Endothelial cell of umbilical vein (primary cell): ENCODE measurements around the gene MAFB.

ENCODE experiments used
- CTCF ChIP-seq, 2 donors: IDR thresholded peaks; 1 replicate in 1 of 2; 2 replicates in 1 of 2; pipeline ENCODE4 v1.5.1; 2011; ENCODE audit warnings: low read length in 2 of 2, mild to moderate bottlenecking in 2 of 2, moderate library complexity in 2 of 2, control low read depth in 1 of 2, inconsistent platforms in 1 of 2, low read depth in 1 of 2; ENCODE audit not compliant: insufficient read depth in 1 of 2; ENCODE audit errors: extremely low read depth in 1 of 2
- EZH2 ChIP-seq: IDR thresholded peaks from 2 replicates; pipeline ENCODE4 v1.6.1; 2012; ENCODE audit warnings: borderline replicate concordance, low read depth, mild to moderate bottlenecking, moderate library complexity, low read length, inconsistent platforms; ENCODE audit not compliant: severe bottlenecking
- JUN ChIP-seq: IDR thresholded peaks from 2 replicates; pipeline ENCODE4 v1.6.1; 2011; ENCODE audit warnings: borderline replicate concordance, low read depth; ENCODE audit not compliant: insufficient read length, insufficient read depth
- POLR2A ChIP-seq: IDR thresholded peaks from 2 replicates; pipeline ENCODE4 v1.6.1; 2012; ENCODE audit warnings: low read depth, mild to moderate bottlenecking, control low read depth, low read length
- POLR2AphosphoS5 ChIP-seq: IDR thresholded peaks from 2 replicates; pipeline ENCODE4 v1.6.1; 2012; ENCODE audit warnings: low read depth, mild to moderate bottlenecking, control low read depth, low read length, moderate library complexity; ENCODE audit not compliant: insufficient read depth

GRCh38 chr20:40687384-40688128 lies 1.5 kb downstream of the MAFB start:
- TF ChIP-seq JUN (no peak), CTCF (IDR thresholded peaks at IDR 0.05; ENCODE audit: extremely low read depth in 1 of 2, insufficient read depth in 1 of 2, low read depth in 1 of 2, low read length in 2 of 2) (no peak), EZH2 (no peak), POLR2AphosphoS5 (no peak), POLR2A (no peak)
